ENCODE data around the gene IPMK. TPM values are rescaled to one million over a fixed set of nuclear protein-coding genes. Genes with fewer than 3 reads are reported as not detected.

Gene IPMK
- total and polyA plus RNA-seq, 9 of the 15 experiments (the other 6 are each of a cell fraction or from before 2014, with no cell fraction given), result 0.98 to 4.4 (median 2.7) TPM

DNA sequence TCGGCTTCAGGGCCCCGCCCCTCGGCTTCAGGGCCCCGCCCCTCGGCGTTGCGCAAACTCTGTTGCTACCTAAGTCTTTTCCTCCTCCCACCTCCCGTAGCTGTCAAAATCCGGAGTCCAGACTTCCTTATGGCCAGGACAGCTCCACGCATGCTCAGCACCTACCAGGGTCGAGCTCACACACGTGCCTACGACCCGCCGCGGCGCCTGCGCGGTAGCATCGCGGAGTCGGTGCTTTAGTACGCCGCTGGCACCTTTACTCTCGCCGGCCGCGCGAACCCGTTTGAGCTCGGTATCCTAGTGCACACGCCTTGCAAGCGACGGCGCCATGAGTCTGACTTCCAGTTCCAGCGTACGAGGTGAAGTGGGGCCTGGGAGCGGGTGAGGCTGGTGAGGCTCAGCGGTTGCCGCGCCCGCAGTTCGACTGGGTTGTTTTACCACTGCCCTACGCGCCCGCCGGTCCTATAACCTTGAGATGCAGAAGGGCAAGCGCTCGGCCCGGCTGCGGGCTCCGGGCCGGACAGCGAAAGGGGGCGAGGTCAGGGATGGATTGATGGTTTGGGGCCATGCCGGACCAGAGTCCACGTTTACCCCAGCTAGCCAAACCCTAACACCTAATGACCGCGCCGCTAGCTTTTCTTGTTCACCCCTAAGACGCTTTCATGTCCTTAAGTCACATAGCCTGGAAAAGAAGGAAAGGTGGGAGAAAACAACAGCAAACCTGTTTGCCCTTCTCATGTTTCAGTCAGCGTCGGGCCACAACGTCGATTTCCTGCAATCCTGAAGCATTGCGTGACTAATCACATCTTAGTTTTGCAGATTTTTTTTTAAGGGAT, 1.5 kb upstream of the IPMK start, which contains the start of gene CISD1 (continued):
- TF ChIP-seq, protein P1, sequence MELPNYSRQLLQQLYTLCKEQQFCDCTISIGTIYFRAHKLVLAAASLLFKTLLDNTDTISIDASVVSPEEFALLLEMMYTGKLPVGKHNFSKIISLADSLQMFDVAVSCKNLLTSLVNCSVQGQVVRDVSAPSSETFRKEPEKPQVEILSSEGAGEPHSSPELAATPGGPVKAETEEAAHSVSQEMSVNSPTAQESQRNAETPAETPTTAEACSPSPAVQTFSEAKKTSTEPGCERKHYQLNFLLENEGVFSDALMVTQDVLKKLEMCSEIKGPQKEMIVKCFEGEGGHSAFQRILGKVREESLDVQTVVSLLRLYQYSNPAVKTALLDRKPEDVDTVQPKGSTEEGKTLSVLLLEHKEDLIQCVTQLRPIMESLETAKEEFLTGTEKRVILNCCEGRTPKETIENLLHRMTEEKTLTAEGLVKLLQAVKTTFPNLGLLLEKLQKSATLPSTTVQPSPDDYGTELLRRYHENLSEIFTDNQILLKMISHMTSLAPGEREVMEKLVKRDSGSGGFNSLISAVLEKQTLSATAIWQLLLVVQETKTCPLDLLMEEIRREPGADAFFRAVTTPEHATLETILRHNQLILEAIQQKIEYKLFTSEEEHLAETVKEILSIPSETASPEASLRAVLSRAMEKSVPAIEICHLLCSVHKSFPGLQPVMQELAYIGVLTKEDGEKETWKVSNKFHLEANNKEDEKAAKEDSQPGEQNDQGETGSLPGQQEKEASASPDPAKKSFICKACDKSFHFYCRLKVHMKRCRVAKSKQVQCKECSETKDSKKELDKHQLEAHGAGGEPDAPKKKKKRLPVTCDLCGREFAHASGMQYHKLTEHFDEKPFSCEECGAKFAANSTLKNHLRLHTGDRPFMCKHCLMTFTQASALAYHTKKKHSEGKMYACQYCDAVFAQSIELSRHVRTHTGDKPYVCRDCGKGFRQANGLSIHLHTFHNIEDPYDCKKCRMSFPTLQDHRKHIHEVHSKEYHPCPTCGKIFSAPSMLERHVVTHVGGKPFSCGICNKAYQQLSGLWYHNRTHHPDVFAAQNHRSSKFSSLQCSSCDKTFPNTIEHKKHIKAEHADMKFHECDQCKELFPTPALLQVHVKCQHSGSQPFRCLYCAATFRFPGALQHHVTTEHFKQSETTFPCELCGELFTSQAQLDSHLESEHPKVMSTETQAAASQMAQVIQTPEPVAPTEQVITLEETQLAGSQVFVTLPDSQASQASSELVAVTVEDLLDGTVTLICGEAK (IDR thresholded peaks at IDR 0.05), result peak; percentile 6
- TF ChIP-seq, protein P1 (CRISPR knock-in tag; IDR thresholded peaks at IDR 0.05), result no peak
- TF ChIP-seq MAZ (CRISPR knock-in tag; conservative IDR thresholded peaks at IDR 0.05 in 1 of 2, IDR thresholded peaks at IDR 0.05 in 1 of 2) (peak; percentile 73 to 82; a peak in 2 of 4 replicates), ETV6 (IDR thresholded peaks at IDR 0.05; ENCODE audit: borderline replicate concordance in 1 of 2, low read depth in 2 of 2, low read length in 1 of 2) (no peak), ETV6 (CRISPR knock-in tag; IDR thresholded peaks at IDR 0.05; ENCODE audit: borderline replicate concordance) (no peak), ZKSCAN3 (CRISPR knock-in tag; IDR thresholded peaks at IDR 0.05) (no peak), NUFIP1 (IDR thresholded peaks at IDR 0.05; ENCODE audit: partially characterized antibody) (no peak), TAF9B (IDR thresholded peaks at IDR 0.05; ENCODE audit: partially characterized antibody) (peak; percentile 63), HNRNPK (IDR thresholded peaks at IDR 0.05; ENCODE audit: low read depth, low read length, poor library complexity, severe bottlenecking) (no peak), FOXK2 (conservative IDR thresholded peaks at IDR 0.05 in 1 of 2, IDR thresholded peaks at IDR 0.05 in 1 of 2; ENCODE audit: low read depth in 2 of 2) (peak in 1 of 2 experiments; percentile 63; a peak in 2 of 4 replicates), POLR2A (conservative IDR thresholded peaks at IDR 0.05) (peak; percentile 95)
- TF ChIP-seq, protein P2, sequence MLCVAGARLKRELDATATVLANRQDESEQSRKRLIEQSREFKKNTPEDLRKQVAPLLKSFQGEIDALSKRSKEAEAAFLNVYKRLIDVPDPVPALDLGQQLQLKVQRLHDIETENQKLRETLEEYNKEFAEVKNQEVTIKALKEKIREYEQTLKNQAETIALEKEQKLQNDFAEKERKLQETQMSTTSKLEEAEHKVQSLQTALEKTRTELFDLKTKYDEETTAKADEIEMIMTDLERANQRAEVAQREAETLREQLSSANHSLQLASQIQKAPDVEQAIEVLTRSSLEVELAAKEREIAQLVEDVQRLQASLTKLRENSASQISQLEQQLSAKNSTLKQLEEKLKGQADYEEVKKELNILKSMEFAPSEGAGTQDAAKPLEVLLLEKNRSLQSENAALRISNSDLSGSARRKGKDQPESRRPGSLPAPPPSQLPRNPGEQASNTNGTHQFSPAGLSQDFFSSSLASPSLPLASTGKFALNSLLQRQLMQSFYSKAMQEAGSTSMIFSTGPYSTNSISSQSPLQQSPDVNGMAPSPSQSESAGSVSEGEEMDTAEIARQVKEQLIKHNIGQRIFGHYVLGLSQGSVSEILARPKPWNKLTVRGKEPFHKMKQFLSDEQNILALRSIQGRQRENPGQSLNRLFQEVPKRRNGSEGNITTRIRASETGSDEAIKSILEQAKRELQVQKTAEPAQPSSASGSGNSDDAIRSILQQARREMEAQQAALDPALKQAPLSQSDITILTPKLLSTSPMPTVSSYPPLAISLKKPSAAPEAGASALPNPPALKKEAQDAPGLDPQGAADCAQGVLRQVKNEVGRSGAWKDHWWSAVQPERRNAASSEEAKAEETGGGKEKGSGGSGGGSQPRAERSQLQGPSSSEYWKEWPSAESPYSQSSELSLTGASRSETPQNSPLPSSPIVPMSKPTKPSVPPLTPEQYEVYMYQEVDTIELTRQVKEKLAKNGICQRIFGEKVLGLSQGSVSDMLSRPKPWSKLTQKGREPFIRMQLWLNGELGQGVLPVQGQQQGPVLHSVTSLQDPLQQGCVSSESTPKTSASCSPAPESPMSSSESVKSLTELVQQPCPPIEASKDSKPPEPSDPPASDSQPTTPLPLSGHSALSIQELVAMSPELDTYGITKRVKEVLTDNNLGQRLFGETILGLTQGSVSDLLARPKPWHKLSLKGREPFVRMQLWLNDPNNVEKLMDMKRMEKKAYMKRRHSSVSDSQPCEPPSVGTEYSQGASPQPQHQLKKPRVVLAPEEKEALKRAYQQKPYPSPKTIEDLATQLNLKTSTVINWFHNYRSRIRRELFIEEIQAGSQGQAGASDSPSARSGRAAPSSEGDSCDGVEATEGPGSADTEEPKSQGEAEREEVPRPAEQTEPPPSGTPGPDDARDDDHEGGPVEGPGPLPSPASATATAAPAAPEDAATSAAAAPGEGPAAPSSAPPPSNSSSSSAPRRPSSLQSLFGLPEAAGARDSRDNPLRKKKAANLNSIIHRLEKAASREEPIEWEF (CRISPR knock-in tag; IDR thresholded peaks at IDR 0.05), result no peak
